K562 (cell line): ENCODE results near the gene LAPTM5. TPM values are rescaled to one million over a fixed set of nuclear protein-coding genes. Genes with fewer than 3 reads are reported as not detected.

Experiments used
- ARNT ChIP-seq, 2 experiments: fragments of 450-650 bp; IDR thresholded peaks; 2 replicates each; pipeline ENCODE4 v1.6.1; 2016; ENCODE audit warnings: mild to moderate bottlenecking in 1 of 2
- FOXA3 ChIP-seq, 2 experiments: fragments of 450-650 bp in 1 of 2; sonication (generic) in 1 of 2; formaldehyde crosslinking; IDR thresholded peaks in 1 of 2; conservative IDR thresholded peaks in 1 of 2; 2 replicates each; pipeline versions ENCODE4 v1.4.0 to v1.8.0; 2020 to 2022; ENCODE audit warnings: mild to moderate bottlenecking in 2 of 2, missing genetic modification reagents in 1 of 2
- GMEB1 ChIP-seq: fragments of 250-450 bp; sonication (Bioruptor Pico); IDR thresholded peaks from 2 replicates; pipeline ENCODE4 v1.4.0; 2020; ENCODE audit warnings: mild to moderate bottlenecking
- MAZ ChIP-seq, 2 experiments: fragments of 450-650 bp in 1 of 2; sonication (generic) in 1 of 2; formaldehyde crosslinking; IDR thresholded peaks in 1 of 2; conservative IDR thresholded peaks in 1 of 2; 2 replicates each; pipeline versions ENCODE4 v1.4.0 to v1.5.0; 2020; ENCODE audit warnings: mild to moderate bottlenecking in 1 of 2, missing genetic modification reagents in 1 of 2
- MCM2 ChIP-seq: fragments of 450-650 bp; IDR thresholded peaks from 2 replicates; pipeline ENCODE4 v1.6.1; 2017; ENCODE audit warnings: low read depth, mild to moderate bottlenecking
- NR2C1 ChIP-seq, 2 experiments: fragments of 450-650 bp; IDR thresholded peaks; 2 replicates each; pipeline ENCODE4 v1.6.1; 2017; ENCODE audit warnings: mild to moderate bottlenecking in 2 of 2, antibody characterized with exemption in 1 of 2, inconsistent platforms in 1 of 2, missing compliant biosample characterization in 1 of 2, missing genetic modification characterization in 1 of 2
- PTTG1 ChIP-seq: fragments of 450-650 bp; IDR thresholded peaks from 2 replicates; pipeline ENCODE4 v1.6.1; 2016; ENCODE audit warnings: low read depth, mild to moderate bottlenecking, missing genetic modification characterization, missing compliant biosample characterization
- SETDB1 ChIP-seq: IDR thresholded peaks from one replicate; pipeline ENCODE4 v1.6.1; 2012; ENCODE audit warnings: low read length, control low read depth, inconsistent platforms
- SMARCA4 ChIP-seq: fragments of 450-650 bp; IDR thresholded peaks from 2 replicates; pipeline ENCODE4 v1.6.1; 2016
- ZBTB2 ChIP-seq: fragments of 450-650 bp; IDR thresholded peaks from 2 replicates; pipeline ENCODE4 v1.6.1; 2016; ENCODE audit warnings: antibody characterized with exemption
- ZNF584 ChIP-seq: fragments of 200-800 bp; sonication (Bioruptor generic); IDR thresholded peaks from 2 replicates; pipeline ENCODE4 v1.6.1; 2016; ENCODE audit warnings: low read depth, mild to moderate bottlenecking, missing genetic modification characterization, missing compliant biosample characterization
- polyA plus RNA-seq, 8 experiments: library from polyadenylated mRNA; depleted of rRNA in 4 of 8; stranded (reverse) in 5 of 8; unstranded in 3 of 8; fragments of >200 nt; fragmentation: Nextera tagmentation in 2 of 8; fragmentation: Illumina TruSeq in 1 of 8; extraction: Ambion mirVana in 2 of 8; extraction: Trizol in 1 of 8; gene quantifications; 2 replicates each; pipeline versions ENCODE4 v1.2.1 to v1.2.3, GENCODE V29; 2011 to 2014; ENCODE audit warnings: inconsistent platforms in 1 of 8, missing spikeins in 1 of 8
- total RNA-seq, 7 experiments: library from RNA; depleted of rRNA in 6 of 7; stranded (reverse); fragments of >200 nt in 6 of 7; fragmentation: Illumina TruSeq in 2 of 7; extraction: Trizol in 2 of 7; gene quantifications; 2 replicates each; pipeline versions ENCODE4 v1.2.1 to v1.2.3, GENCODE V29; 2011 to 2021; ENCODE audit warnings: low replicate concordance in 1 of 7
- TF ChIP-seq, protein P1 (sequence below): fragments of 450-650 bp; IDR thresholded peaks from 2 replicates; pipeline ENCODE4 v1.6.1; 2016; ENCODE audit warnings: mild to moderate bottlenecking, moderate library complexity

Gene LAPTM5
- total and polyA plus RNA-seq, 9 of the 15 experiments (the other 6 are each of a cell fraction or from before 2014, with no cell fraction given): 2.4 to 47.3 (median 20.3) TPM

DNA sequence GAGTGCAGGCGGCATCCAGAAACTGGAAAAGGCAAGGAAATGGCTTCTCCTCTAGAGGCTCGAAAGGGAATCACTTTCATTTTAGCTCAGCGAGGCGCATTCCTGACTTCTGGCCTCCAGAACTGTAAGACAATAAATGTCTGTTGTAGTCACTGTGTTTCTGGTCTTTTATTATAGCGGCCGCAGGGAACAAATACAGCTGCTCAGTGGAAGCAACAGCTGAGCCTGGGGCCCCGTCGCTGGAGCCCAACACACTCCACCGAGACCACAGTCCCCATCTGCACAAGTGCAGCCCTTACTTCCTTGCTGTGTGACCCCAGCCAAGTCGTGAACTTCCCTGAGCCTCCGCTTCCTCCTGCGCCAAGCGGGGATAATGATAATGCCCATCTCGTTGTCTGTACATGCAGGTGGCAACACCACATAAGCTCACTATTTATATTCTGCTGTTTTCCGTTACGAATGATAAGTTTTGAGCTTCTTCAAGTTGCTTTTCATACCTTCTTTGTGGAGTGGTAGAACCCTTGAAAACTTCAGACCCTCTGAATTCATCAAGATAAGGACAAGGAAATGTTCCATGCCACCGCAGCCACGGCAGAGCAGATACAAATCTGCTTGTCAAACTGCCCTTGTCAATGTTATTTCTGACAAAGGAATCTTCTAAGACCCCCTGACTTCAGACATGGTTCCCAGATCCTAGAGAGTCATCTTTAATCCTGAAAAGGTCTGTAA, 3.2 kb upstream of the LAPTM5 start (continued):
- no peak for TF ChIP-seq SETDB1
- peak; percentile 8; the same call in 1 of the 2 replicates for TF ChIP-seq ZNF584 (CRISPR knock-in tag)
- TF ChIP-seq PTTG1 (tag): peak; percentile 12; the same call in 1 of the 2 replicates
- TF ChIP-seq ARNT (IDR thresholded peaks at IDR 0.05): 0 out of 4 replicates have a peak, but pooled peaks of 1 of the 2 experiments have one; percentile 34
- TF ChIP-seq NR2C1 (IDR thresholded peaks at IDR 0.05): no peak
- TF ChIP-seq NR2C1 (tag; IDR thresholded peaks at IDR 0.05): peak; percentile 30; the same call in 1 of the 2 replicates
- TF ChIP-seq, protein P1, sequence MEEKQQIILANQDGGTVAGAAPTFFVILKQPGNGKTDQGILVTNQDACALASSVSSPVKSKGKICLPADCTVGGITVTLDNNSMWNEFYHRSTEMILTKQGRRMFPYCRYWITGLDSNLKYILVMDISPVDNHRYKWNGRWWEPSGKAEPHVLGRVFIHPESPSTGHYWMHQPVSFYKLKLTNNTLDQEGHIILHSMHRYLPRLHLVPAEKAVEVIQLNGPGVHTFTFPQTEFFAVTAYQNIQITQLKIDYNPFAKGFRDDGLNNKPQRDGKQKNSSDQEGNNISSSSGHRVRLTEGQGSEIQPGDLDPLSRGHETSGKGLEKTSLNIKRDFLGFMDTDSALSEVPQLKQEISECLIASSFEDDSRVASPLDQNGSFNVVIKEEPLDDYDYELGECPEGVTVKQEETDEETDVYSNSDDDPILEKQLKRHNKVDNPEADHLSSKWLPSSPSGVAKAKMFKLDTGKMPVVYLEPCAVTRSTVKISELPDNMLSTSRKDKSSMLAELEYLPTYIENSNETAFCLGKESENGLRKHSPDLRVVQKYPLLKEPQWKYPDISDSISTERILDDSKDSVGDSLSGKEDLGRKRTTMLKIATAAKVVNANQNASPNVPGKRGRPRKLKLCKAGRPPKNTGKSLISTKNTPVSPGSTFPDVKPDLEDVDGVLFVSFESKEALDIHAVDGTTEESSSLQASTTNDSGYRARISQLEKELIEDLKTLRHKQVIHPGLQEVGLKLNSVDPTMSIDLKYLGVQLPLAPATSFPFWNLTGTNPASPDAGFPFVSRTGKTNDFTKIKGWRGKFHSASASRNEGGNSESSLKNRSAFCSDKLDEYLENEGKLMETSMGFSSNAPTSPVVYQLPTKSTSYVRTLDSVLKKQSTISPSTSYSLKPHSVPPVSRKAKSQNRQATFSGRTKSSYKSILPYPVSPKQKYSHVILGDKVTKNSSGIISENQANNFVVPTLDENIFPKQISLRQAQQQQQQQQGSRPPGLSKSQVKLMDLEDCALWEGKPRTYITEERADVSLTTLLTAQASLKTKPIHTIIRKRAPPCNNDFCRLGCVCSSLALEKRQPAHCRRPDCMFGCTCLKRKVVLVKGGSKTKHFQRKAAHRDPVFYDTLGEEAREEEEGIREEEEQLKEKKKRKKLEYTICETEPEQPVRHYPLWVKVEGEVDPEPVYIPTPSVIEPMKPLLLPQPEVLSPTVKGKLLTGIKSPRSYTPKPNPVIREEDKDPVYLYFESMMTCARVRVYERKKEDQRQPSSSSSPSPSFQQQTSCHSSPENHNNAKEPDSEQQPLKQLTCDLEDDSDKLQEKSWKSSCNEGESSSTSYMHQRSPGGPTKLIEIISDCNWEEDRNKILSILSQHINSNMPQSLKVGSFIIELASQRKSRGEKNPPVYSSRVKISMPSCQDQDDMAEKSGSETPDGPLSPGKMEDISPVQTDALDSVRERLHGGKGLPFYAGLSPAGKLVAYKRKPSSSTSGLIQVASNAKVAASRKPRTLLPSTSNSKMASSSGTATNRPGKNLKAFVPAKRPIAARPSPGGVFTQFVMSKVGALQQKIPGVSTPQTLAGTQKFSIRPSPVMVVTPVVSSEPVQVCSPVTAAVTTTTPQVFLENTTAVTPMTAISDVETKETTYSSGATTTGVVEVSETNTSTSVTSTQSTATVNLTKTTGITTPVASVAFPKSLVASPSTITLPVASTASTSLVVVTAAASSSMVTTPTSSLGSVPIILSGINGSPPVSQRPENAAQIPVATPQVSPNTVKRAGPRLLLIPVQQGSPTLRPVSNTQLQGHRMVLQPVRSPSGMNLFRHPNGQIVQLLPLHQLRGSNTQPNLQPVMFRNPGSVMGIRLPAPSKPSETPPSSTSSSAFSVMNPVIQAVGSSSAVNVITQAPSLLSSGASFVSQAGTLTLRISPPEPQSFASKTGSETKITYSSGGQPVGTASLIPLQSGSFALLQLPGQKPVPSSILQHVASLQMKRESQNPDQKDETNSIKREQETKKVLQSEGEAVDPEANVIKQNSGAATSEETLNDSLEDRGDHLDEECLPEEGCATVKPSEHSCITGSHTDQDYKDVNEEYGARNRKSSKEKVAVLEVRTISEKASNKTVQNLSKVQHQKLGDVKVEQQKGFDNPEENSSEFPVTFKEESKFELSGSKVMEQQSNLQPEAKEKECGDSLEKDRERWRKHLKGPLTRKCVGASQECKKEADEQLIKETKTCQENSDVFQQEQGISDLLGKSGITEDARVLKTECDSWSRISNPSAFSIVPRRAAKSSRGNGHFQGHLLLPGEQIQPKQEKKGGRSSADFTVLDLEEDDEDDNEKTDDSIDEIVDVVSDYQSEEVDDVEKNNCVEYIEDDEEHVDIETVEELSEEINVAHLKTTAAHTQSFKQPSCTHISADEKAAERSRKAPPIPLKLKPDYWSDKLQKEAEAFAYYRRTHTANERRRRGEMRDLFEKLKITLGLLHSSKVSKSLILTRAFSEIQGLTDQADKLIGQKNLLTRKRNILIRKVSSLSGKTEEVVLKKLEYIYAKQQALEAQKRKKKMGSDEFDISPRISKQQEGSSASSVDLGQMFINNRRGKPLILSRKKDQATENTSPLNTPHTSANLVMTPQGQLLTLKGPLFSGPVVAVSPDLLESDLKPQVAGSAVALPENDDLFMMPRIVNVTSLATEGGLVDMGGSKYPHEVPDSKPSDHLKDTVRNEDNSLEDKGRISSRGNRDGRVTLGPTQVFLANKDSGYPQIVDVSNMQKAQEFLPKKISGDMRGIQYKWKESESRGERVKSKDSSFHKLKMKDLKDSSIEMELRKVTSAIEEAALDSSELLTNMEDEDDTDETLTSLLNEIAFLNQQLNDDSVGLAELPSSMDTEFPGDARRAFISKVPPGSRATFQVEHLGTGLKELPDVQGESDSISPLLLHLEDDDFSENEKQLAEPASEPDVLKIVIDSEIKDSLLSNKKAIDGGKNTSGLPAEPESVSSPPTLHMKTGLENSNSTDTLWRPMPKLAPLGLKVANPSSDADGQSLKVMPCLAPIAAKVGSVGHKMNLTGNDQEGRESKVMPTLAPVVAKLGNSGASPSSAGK: no peak
- TF ChIP-seq SMARCA4: no peak
- no peak for TF ChIP-seq MCM2
- TF ChIP-seq FOXA3 (CRISPR knock-in tag; conservative IDR thresholded peaks at IDR 0.05 in 1 of 2, IDR thresholded peaks at IDR 0.05 in 1 of 2): 0 out of 4 replicates have a peak, but pooled peaks of 1 of the 2 experiments have one; percentile 22
- TF ChIP-seq MAZ (CRISPR knock-in tag; conservative IDR thresholded peaks at IDR 0.05 in 1 of 2, IDR thresholded peaks at IDR 0.05 in 1 of 2): 0 out of 4 replicates have a peak, but pooled peaks of 1 of the 2 experiments have one; percentile 25
- 0 out of 2 replicates have a peak, but pooled peaks have one; percentile 31 for TF ChIP-seq GMEB1 (CRISPR knock-in tag)
- TF ChIP-seq ZBTB2: no peak
